ENCODE measurements around the gene FADS2.
A peak's percentile ranks its signal among the peaks of the same experiment; 100 is the strongest.

The FADS2 gene

DNA sequence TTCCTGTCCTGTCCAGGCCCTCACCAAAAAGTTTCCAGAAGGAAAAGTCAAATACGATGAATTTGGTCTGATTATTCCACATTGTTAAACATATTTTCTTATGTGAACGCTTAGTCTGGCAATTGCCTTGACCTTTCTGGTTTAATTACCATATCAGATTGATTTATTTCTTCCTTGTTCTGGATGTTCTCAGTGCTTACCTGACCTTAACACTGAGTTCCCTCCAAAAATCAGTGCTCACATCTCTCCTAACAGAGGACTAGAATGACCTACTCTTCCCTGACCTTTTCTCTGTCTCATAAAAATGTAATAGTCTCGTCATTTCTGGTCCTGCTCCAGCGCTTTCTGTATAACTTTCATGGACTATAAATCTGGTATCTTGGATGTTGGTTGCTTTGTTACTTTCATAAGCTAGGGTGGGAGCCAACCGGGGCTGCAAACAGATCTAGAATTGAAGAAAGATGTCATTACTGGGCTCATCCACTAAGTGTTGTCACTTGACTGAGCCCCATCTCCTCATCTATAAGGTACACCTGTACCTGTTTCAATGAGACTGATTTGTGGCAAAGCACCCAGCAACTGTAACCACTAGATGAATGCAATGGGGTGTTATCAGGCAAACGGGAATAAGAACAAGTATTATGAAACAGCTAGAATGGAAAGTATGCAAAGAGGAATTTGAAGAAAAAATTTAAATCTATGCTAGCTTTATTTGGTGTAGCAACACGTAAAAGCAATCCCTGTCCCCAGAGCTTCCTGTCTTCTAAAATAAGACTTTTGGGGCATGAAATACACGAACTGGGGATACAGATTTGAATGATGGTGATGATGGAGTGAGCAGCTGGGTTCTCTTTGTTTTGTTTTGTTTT, 2.4 kb downstream of the FADS2 start:
- Histone ChIP-seq H3K27ac (ENCODE audit: low read depth, low read length) (peak overlapping the region; percentile 53), H3K27me3 (ENCODE audit: control insufficient read depth in 1 of 2, insufficient read depth in 2 of 2, low read length in 2 of 2) (no peaks in the 10 kb centered on the region), H3K9me3 (ENCODE audit: low read length) (no peaks in the 10 kb centered on the region), H3K9ac (ENCODE audit: low read length) (no peak overlapping the region), H3K4me3 (ENCODE audit: low read depth in 1 of 2, low read length in 2 of 2) (peak overlapping the region in 1 of 2 donors; percentile 6), H3K36me3 (ENCODE audit: insufficient read depth, low read length) (no peaks in the 10 kb centered on the region), H3K4me1 (ENCODE audit: insufficient read depth, low read length) (peaks cover 42% of the 10 kb centered on the region)

- Histone ChIP-seq H3K9me3 (ENCODE audit: low read length) (no peaks in the 10 kb centered on the region), H3K27ac (ENCODE audit: low read depth, low read length) (no peak overlapping the region), H3K36me3 (ENCODE audit: insufficient read depth, low read length) (no peaks in the 10 kb centered on the region), H3K4me3 (ENCODE audit: low read depth in 1 of 2, low read length in 2 of 2) (no peak overlapping the region), H3K4me1 (ENCODE audit: insufficient read depth, low read length) (peaks cover 39% of the 10 kb centered on the region), H3K9ac (ENCODE audit: low read length) (no peak overlapping the region), H3K27me3 (ENCODE audit: control insufficient read depth in 1 of 2, insufficient read depth in 2 of 2, low read length in 2 of 2) (no peaks in the 10 kb centered on the region)
Measured at GRCh38 chr11:61832207-61832606, 4.1 kb downstream of the FADS2 start.

- H3K4me1 ChIP-seq (ENCODE audit: insufficient read depth, low read length) = peaks cover 37% of the 10 kb centered on the region
- no peaks in the 10 kb centered on the region for H3K27me3 ChIP-seq (ENCODE audit: control insufficient read depth in 1 of 2, insufficient read depth in 2 of 2, low read length in 2 of 2)
- no peak overlapping the region for H3K4me3 ChIP-seq (ENCODE audit: low read depth in 1 of 2, low read length in 2 of 2)
- H3K36me3 ChIP-seq (ENCODE audit: insufficient read depth, low read length) = no peaks in the 10 kb centered on the region
- no peaks in the 10 kb centered on the region for H3K9me3 ChIP-seq (ENCODE audit: low read length)
- no peak overlapping the region for H3K9ac ChIP-seq (ENCODE audit: low read length)
- no peak overlapping the region for H3K27ac ChIP-seq (ENCODE audit: low read depth, low read length)
Measured at GRCh38 chr11:61832754-61833153, 4.7 kb downstream of the FADS2 start.

- Histone ChIP-seq H3K4me1 (ENCODE audit: insufficient read depth, low read length) (peaks cover 37% of the 10 kb centered on the region), H3K9ac (ENCODE audit: low read length) (no peak overlapping the region), H3K27ac (ENCODE audit: low read depth, low read length) (no peak overlapping the region), H3K36me3 (ENCODE audit: insufficient read depth, low read length) (no peaks in the 10 kb centered on the region), H3K27me3 (ENCODE audit: control insufficient read depth in 1 of 2, insufficient read depth in 2 of 2, low read length in 2 of 2) (no peaks in the 10 kb centered on the region), H3K9me3 (ENCODE audit: low read length) (no peaks in the 10 kb centered on the region), H3K4me3 (ENCODE audit: low read depth in 1 of 2, low read length in 2 of 2) (no peak overlapping the region)
Measured at GRCh38 chr11:61833471-61833870, 5.4 kb downstream of the FADS2 start.

- H3K27me3 ChIP-seq (ENCODE audit: control insufficient read depth in 1 of 2, insufficient read depth in 2 of 2, low read length in 2 of 2) = no peaks in the 10 kb centered on the region
- no peak overlapping the region for H3K4me3 ChIP-seq (ENCODE audit: low read depth in 1 of 2, low read length in 2 of 2)
- H3K9me3 ChIP-seq (ENCODE audit: low read length) = no peaks in the 10 kb centered on the region
- peaks cover 35% of the 10 kb centered on the region for H3K4me1 ChIP-seq (ENCODE audit: insufficient read depth, low read length)
- H3K27ac ChIP-seq (ENCODE audit: low read depth, low read length) = no peak overlapping the region
- H3K36me3 ChIP-seq (ENCODE audit: insufficient read depth, low read length) = no peaks in the 10 kb centered on the region
- no peak overlapping the region for H3K9ac ChIP-seq (ENCODE audit: low read length)
Measured at GRCh38 chr11:61833926-61834277, 5.8 kb downstream of the FADS2 start.

DNA sequence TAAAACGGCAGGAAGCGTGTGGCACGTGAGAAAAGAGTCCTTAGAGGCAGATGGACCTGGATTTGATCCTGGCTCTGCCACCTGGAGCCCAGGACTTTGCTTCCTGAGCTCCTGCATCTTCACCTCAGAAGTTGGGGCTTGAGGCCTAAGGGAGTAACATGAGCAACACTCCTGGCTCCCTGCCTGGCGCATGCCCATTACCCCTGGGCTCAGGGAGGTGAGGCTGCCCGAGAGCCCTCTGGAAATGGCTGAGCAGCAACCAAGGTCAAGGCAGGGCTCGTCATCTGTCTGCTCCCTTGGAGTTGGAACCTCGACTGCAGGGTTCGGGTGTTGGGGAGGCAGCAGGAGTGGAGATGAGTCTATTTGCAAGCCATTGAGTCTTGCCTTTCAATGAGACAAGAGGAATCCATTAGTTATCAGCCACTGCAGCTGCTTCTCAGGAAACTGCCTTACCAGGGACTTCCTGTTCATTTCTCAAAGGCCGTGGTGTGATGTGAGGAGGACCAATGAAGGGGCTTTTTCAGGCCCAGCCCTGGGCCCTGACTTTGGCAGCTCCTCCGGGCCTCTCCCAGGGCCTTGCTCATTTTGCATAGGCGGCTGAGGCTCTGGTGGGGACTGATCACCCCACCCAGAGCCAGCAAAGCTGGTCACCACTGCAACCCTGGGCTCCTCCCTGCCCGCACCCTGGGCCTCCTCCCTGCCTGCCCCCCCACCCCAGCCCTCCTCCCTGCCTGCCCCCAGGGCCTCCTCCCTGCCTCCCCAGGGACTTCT, 6.4 kb downstream of the FADS2 start:
- Histone ChIP-seq H3K36me3 (ENCODE audit: insufficient read depth, low read length) (no peaks in the 10 kb centered on the region), H3K9ac (ENCODE audit: low read length) (no peak overlapping the region), H3K4me1 (ENCODE audit: insufficient read depth, low read length) (peaks cover 29% of the 10 kb centered on the region), H3K27ac (ENCODE audit: low read depth, low read length) (no peak overlapping the region), H3K27me3 (ENCODE audit: control insufficient read depth in 1 of 2, insufficient read depth in 2 of 2, low read length in 2 of 2) (no peaks in the 10 kb centered on the region), H3K9me3 (ENCODE audit: low read length) (no peaks in the 10 kb centered on the region), H3K4me3 (ENCODE audit: low read depth in 1 of 2, low read length in 2 of 2) (no peak overlapping the region)

DNA sequence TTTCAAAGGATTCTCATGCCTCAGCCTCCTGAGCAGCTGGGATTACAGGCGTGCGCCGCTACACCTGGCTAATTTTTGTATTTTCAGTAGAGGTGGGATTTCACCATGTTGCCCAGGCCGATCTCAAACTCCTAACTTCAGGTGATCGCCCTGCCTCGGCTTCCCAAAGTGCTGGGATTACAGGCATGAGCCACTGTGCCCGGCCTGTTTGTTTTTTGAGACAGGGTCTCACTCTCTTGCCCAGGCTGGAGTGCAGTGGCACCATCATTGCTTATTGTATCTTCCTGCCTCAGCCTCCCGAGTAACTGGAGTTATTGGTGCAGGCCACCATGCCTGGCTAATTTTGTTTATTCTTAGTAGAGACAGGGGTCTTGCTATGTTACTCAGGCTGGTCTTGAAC, 8.1 kb downstream of the FADS2 start:
- Histone ChIP-seq H3K4me3 (ENCODE audit: low read depth in 1 of 2, low read length in 2 of 2) (no peak overlapping the region), H3K9me3 (ENCODE audit: low read length) (no peaks in the 10 kb centered on the region), H3K4me1 (ENCODE audit: insufficient read depth, low read length) (peaks cover 12% of the 10 kb centered on the region), H3K27me3 (ENCODE audit: control insufficient read depth in 1 of 2, insufficient read depth in 2 of 2, low read length in 2 of 2) (no peaks in the 10 kb centered on the region), H3K9ac (ENCODE audit: low read length) (no peak overlapping the region), H3K27ac (ENCODE audit: low read depth, low read length) (no peak overlapping the region), H3K36me3 (ENCODE audit: insufficient read depth, low read length) (peaks cover 6% of the 10 kb centered on the region)

- no peaks in the 10 kb centered on the region for H3K9me3 ChIP-seq (ENCODE audit: low read length)
- H3K4me3 ChIP-seq (ENCODE audit: low read depth in 1 of 2, low read length in 2 of 2) = no peak overlapping the region
- peaks cover 6% of the 10 kb centered on the region for H3K36me3 ChIP-seq (ENCODE audit: insufficient read depth, low read length)
- no peaks in the 10 kb centered on the region for H3K27me3 ChIP-seq (ENCODE audit: control insufficient read depth in 1 of 2, insufficient read depth in 2 of 2, low read length in 2 of 2)
- H3K4me1 ChIP-seq (ENCODE audit: insufficient read depth, low read length) = peaks cover 10% of the 10 kb centered on the region
- no peak overlapping the region for H3K9ac ChIP-seq (ENCODE audit: low read length)
- no peak overlapping the region for H3K27ac ChIP-seq (ENCODE audit: low read depth, low read length)
Measured at GRCh38 chr11:61837411-61838005, 9.4 kb downstream of the FADS2 start.

DNA sequence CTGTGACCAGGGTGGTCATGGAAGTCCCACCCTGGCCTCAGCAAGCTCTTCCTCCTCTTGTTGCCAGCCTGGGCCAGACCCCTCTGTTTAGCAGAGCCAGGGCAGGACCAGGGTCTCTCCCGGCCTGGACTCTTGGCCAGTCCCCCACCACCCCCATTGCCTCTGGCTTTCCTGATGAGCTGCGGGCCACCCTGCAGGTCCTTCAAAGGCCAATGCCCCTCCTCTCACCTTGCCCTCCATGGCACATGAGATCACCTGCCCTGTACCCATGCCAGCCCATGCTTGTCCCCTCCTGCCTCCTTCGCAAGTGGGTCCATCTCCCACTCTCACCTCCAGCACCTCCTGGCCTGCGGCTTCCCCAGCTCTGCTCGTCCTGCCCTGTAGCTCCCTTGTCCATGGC, 10.4 kb downstream of the FADS2 start:
- Histone ChIP-seq H3K27ac (ENCODE audit: low read depth, low read length) (no peak overlapping the region), H3K4me1 (ENCODE audit: insufficient read depth, low read length) (peaks cover 10% of the 10 kb centered on the region), H3K4me3 (ENCODE audit: low read depth in 1 of 2, low read length in 2 of 2) (no peak overlapping the region), H3K9ac (ENCODE audit: low read length) (no peak overlapping the region), H3K36me3 (ENCODE audit: insufficient read depth, low read length) (peaks cover 6% of the 10 kb centered on the region), H3K9me3 (ENCODE audit: low read length) (no peaks in the 10 kb centered on the region), H3K27me3 (ENCODE audit: control insufficient read depth in 1 of 2, insufficient read depth in 2 of 2, low read length in 2 of 2) (no peaks in the 10 kb centered on the region)

DNA sequence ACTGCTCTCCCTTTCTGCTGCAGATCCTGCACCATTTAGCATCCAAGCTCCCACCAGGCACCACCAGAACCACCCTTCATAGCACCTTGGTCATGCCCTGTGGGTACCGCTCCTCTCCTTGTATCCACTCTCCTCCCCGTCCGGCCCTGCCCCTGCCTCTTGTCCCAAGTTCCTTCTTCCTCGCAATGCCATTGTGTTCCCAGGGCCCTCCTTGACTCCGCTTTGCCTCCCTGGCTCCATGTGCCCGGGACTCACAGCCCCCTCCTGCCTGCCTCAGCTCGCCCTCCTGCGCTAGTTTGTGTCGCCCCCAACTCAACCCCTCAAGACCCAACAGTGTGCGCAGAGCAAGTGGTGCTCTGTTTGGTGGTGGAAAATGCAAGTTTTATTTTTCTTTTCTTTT, 10.8 kb downstream of the FADS2 start:
- H3K4me1 ChIP-seq (ENCODE audit: insufficient read depth, low read length) = peaks cover 10% of the 10 kb centered on the region
- no peaks in the 10 kb centered on the region for H3K27me3 ChIP-seq (ENCODE audit: control insufficient read depth in 1 of 2, insufficient read depth in 2 of 2, low read length in 2 of 2)
- no peaks in the 10 kb centered on the region for H3K9me3 ChIP-seq (ENCODE audit: low read length)
- no peak overlapping the region for H3K4me3 ChIP-seq (ENCODE audit: low read depth in 1 of 2, low read length in 2 of 2)
- no peak overlapping the region for H3K9ac ChIP-seq (ENCODE audit: low read length)
- no peak overlapping the region for H3K27ac ChIP-seq (ENCODE audit: low read depth, low read length)
- H3K36me3 ChIP-seq (ENCODE audit: insufficient read depth, low read length) = peaks cover 6% of the 10 kb centered on the region

DNA sequence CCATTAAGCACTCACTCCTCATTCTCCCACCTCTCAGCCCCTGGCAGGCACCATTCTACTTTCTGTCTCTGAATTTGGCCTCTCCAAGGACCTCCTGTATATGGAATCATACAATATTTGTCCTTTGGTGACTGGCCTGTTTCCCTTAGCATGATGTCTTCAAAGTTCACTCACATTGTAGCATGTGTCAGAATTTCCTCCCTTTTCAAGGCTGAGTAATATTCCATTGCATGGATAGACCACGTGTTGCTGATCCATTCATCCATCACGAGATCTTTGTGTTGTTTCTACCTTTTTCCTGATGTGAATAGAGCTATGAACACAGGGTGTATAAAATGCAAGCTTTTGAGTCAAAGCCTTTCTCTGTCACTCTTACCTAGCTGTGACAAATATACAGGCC, 11.6 kb downstream of the FADS2 start:
- Histone ChIP-seq H3K4me3 (ENCODE audit: low read depth in 1 of 2, low read length in 2 of 2) (no peak overlapping the region), H3K27me3 (ENCODE audit: control insufficient read depth in 1 of 2, insufficient read depth in 2 of 2, low read length in 2 of 2) (no peaks in the 10 kb centered on the region), H3K9ac (ENCODE audit: low read length) (no peak overlapping the region), H3K27ac (ENCODE audit: low read depth, low read length) (no peak overlapping the region), H3K36me3 (ENCODE audit: insufficient read depth, low read length) (peaks cover 6% of the 10 kb centered on the region), H3K4me1 (ENCODE audit: insufficient read depth, low read length) (peaks cover 4% of the 10 kb centered on the region), H3K9me3 (ENCODE audit: low read length) (no peaks in the 10 kb centered on the region)

Data from muscle layer of colon (tissue), 2 donors.